Liver (tissue), 9 donors: ENCODE data around the gene CSTPP1. TPM values are rescaled to one million over a fixed set of nuclear protein-coding genes. Genes with fewer than 3 reads are reported as not detected.

Experiments
- DNase-seq: peaks from one replicate; pipeline ENCODE4 v3.0.0-alpha.2; 2017; ENCODE audit warnings: low spot score
- H3K27ac ChIP-seq, 2 donors: one replicate each; pipeline ENCODE4 v1.7.0; 2013; ENCODE audit warnings: inconsistent platforms in 2 of 2, low read length in 2 of 2, control low read depth in 1 of 2, low read depth in 1 of 2, mild to moderate bottlenecking in 1 of 2
- H3K27me3 ChIP-seq, 4 donors: one replicate each; pipeline versions ENCODE4 v1.6.1 to v1.7.0; 2013; ENCODE audit warnings: low read length in 3 of 4, inconsistent platforms in 1 of 4, mild to moderate bottlenecking in 1 of 4, moderate library complexity in 1 of 4; ENCODE audit not compliant: control insufficient read depth in 4 of 4, insufficient read depth in 4 of 4
- H3K36me3 ChIP-seq, 4 donors: one replicate each; pipeline versions ENCODE4 v1.6.1 to v1.7.0; 2013; ENCODE audit warnings: low read length in 3 of 4, mild to moderate bottlenecking in 3 of 4, low read depth in 1 of 4, moderate library complexity in 1 of 4; ENCODE audit not compliant: control insufficient read depth in 4 of 4, insufficient read depth in 3 of 4
- H3K4me1 ChIP-seq, 4 donors: one replicate each; pipeline versions ENCODE4 v1.6.1 to v1.7.0; 2013; ENCODE audit warnings: low read length in 3 of 4, mild to moderate bottlenecking in 3 of 4, moderate library complexity in 1 of 4; ENCODE audit not compliant: control insufficient read depth in 4 of 4, insufficient read depth in 4 of 4
- H3K4me3 ChIP-seq, 3 donors: one replicate each; pipeline versions ENCODE4 v1.6.1 to v1.7.0; 2013; ENCODE audit warnings: low read length in 3 of 3, control low read depth in 1 of 3, low read depth in 1 of 3, mild to moderate bottlenecking in 1 of 3
- H3K9ac ChIP-seq, 2 donors: one replicate each; pipeline ENCODE4 v1.7.0; 2013; ENCODE audit warnings: low read length in 2 of 2, mild to moderate bottlenecking in 2 of 2, moderate library complexity in 2 of 2, control low read depth in 1 of 2, low read depth in 1 of 2
- H3K9me3 ChIP-seq, 4 donors: one replicate each; pipeline versions ENCODE4 v1.6.1 to v1.7.0; 2013; ENCODE audit warnings: low read length in 3 of 4; ENCODE audit not compliant: control insufficient read depth in 4 of 4
- EGR1 ChIP-seq, 2 donors: IDR thresholded peaks; 2 replicates each; pipeline ENCODE4 v1.6.1; 2016 to 2018; ENCODE audit warnings: antibody characterized with exemption in 2 of 2, low read depth in 2 of 2
- FOXA1 ChIP-seq: IDR thresholded peaks from 2 replicates; pipeline ENCODE4 v1.6.1; 2016; ENCODE audit warnings: antibody characterized with exemption
- FOXA2 ChIP-seq: IDR thresholded peaks from 2 replicates; pipeline ENCODE4 v1.6.1; 2016; ENCODE audit warnings: antibody characterized with exemption
- GABPA ChIP-seq, 2 donors: IDR thresholded peaks in 1 of 2; conservative IDR thresholded peaks in 1 of 2; 2 replicates each; pipeline ENCODE4 v1.6.1; 2016; ENCODE audit warnings: antibody characterized with exemption in 2 of 2, mild to moderate bottlenecking in 1 of 2, moderate library complexity in 1 of 2
- HNF4A ChIP-seq, 2 donors: conservative IDR thresholded peaks; 2 replicates each; pipeline ENCODE4 v1.6.1; 2016; ENCODE audit warnings: antibody characterized with exemption in 2 of 2, mild to moderate bottlenecking in 2 of 2
- HNF4G ChIP-seq: IDR thresholded peaks from 2 replicates; pipeline ENCODE4 v1.6.1; 2016; ENCODE audit warnings: antibody characterized with exemption
- JUND ChIP-seq, 2 donors: IDR thresholded peaks; 2 replicates each; pipeline ENCODE4 v1.6.1; 2016; ENCODE audit warnings: antibody characterized with exemption in 2 of 2
- NR2F2 ChIP-seq: IDR thresholded peaks from 2 replicates; pipeline ENCODE4 v1.6.1; 2016; ENCODE audit warnings: antibody characterized with exemption
- RAD21 ChIP-seq, 2 donors: IDR thresholded peaks; 2 replicates each; pipeline ENCODE4 v1.6.1; 2016; ENCODE audit warnings: antibody characterized with exemption in 2 of 2, mild to moderate bottlenecking in 2 of 2
- RXRA ChIP-seq, 2 donors: IDR thresholded peaks; 2 replicates each; pipeline ENCODE4 v1.6.1; 2017 to 2018; ENCODE audit warnings: antibody characterized with exemption in 2 of 2, mild to moderate bottlenecking in 1 of 2
- SP1 ChIP-seq: IDR thresholded peaks from 2 replicates; pipeline ENCODE4 v1.6.1; 2018; ENCODE audit warnings: antibody characterized with exemption, mild to moderate bottlenecking
- TAF1 ChIP-seq: conservative IDR thresholded peaks from 2 replicates; pipeline ENCODE4 v1.6.1; 2016; ENCODE audit warnings: antibody characterized with exemption, mild to moderate bottlenecking
- YY1 ChIP-seq: IDR thresholded peaks from 2 replicates; pipeline ENCODE4 v1.6.1; 2016; ENCODE audit warnings: antibody characterized with exemption, mild to moderate bottlenecking
- WGBS: extraction: QIAGEN DNeasy Blood & Tissue Kit; methylation state at CpG from one replicate; pipeline ENCODE4 v1.1.7; 2013; 5-methylcytosine and 5-hydroxymethylcytosine counted together
- polyA plus RNA-seq, 2 donors: library from polyadenylated mRNA; stranded (reverse) in 1 of 2; unstranded in 1 of 2; fragments of 200-250 nt in 1 of 2; fragments of >200 nt in 1 of 2; fragmentation: Nextera tagmentation in 1 of 2; extraction: Ambion mirVana in 1 of 2; gene quantifications; one replicate each; pipeline versions ENCODE4 v1.2.1 to v1.2.3, GENCODE V29; 2013 to 2015
- total RNA-seq, 2 donors: library from RNA; depleted of rRNA; stranded (reverse); fragments of >200 nt; gene quantifications; one replicate each; pipeline ENCODE4 v1.2.3, GENCODE V29; 2014
- TF ChIP-seq, protein P1 (sequence below): fragments of 150-350 bp; IDR thresholded peaks from 2 replicates; pipeline ENCODE4 v1.5.1; 2017; ENCODE audit warnings: improper control_type of control experiment, low read depth, low read length; ENCODE audit not compliant: missing input control
- TF ChIP-seq, protein P2 (sequence below): IDR thresholded peaks from 2 replicates; pipeline ENCODE4 v1.6.1; 2016; ENCODE audit warnings: antibody characterized with exemption
- TF ChIP-seq, protein P3 (sequence below): IDR thresholded peaks from 2 replicates; pipeline ENCODE4 v1.6.1; 2016; ENCODE audit warnings: antibody characterized with exemption, mild to moderate bottlenecking
- TF ChIP-seq, protein P4 (sequence below): IDR thresholded peaks from 2 replicates; pipeline ENCODE4 v1.6.1; 2016; ENCODE audit warnings: antibody characterized with exemption
- TF ChIP-seq, protein P5 (sequence below): IDR thresholded peaks from 2 replicates; pipeline ENCODE4 v1.6.1; 2016; ENCODE audit warnings: antibody characterized with exemption
- donor health status: healthy.
- donor health status: healthy.
- donor health status: healthy.
- donor health status: healthy.
- donor health status: healthy.

The CSTPP1 gene
- total and polyA plus RNA-seq, 4 donors, result 5.4 to 6.6 (median 5.7) TPM

DNA sequence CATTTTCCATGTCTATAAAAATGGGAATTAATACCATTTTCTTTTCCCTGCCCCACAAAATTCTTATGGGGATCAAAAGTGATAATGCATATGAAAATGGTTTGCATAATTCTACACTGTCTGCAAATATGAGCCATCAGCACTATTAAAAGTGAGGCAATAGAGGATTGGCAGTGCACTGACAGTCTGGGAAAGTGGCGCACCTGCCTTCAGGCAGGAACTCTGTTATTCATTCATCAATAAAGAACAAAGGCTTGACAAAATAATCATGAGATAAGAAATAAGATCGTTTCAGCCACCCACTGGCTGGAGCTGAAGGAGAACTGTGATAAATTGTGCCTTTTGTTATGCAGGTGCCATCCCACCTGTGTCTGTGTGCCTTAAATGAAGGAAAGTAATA lies 190.7 kb downstream of the CSTPP1 start (continued):
- TF ChIP-seq JUND (IDR thresholded peaks at IDR 0.05) (no peak), NR2F2 (no peak), GABPA (IDR thresholded peaks at IDR 0.05 in 1 of 2, conservative IDR thresholded peaks at IDR 0.05 in 1 of 2) (no peak)

DNA sequence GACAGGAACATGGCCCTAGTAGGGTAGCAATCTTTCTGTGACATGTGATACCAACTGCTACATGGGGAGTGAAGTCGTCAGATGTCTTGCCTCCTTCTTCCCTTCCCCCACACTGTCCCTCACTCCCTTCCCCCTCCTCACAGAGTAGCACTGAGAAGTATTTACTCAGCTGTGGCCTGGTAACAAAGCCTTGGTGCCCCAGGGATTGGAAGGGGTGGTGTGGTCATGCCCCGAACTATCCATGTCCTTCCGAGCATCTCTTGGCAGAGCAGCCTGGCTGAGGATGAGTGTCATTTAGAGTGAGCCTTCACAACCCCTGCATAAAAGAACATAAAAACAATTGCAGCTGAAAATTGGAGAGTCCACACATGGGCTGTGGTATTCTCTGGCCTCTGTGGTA lies 194.0 kb downstream of the CSTPP1 start:
- 90% methylated on average over 3 of the region's 3 CpGs for WGBS
- no peak for TF ChIP-seq YY1
- TF ChIP-seq, protein P1, sequence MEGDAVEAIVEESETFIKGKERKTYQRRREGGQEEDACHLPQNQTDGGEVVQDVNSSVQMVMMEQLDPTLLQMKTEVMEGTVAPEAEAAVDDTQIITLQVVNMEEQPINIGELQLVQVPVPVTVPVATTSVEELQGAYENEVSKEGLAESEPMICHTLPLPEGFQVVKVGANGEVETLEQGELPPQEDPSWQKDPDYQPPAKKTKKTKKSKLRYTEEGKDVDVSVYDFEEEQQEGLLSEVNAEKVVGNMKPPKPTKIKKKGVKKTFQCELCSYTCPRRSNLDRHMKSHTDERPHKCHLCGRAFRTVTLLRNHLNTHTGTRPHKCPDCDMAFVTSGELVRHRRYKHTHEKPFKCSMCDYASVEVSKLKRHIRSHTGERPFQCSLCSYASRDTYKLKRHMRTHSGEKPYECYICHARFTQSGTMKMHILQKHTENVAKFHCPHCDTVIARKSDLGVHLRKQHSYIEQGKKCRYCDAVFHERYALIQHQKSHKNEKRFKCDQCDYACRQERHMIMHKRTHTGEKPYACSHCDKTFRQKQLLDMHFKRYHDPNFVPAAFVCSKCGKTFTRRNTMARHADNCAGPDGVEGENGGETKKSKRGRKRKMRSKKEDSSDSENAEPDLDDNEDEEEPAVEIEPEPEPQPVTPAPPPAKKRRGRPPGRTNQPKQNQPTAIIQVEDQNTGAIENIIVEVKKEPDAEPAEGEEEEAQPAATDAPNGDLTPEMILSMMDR, result no peak
- no peak for TF ChIP-seq NR2F2
- no peak for TF ChIP-seq HNF4A (conservative IDR thresholded peaks at IDR 0.05)
- no peak for TF ChIP-seq EGR1 (IDR thresholded peaks at IDR 0.05; ENCODE audit: low read depth in 2 of 2)
- TF ChIP-seq, protein P2, sequence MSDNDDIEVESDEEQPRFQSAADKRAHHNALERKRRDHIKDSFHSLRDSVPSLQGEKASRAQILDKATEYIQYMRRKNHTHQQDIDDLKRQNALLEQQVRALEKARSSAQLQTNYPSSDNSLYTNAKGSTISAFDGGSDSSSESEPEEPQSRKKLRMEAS, result no peak
- no peak for TF ChIP-seq GABPA (IDR thresholded peaks at IDR 0.05 in 1 of 2, conservative IDR thresholded peaks at IDR 0.05 in 1 of 2)
- no peak for TF ChIP-seq JUND (IDR thresholded peaks at IDR 0.05)
- TF ChIP-seq RXRA (IDR thresholded peaks at IDR 0.05), result no peak
- TF ChIP-seq, protein P3, sequence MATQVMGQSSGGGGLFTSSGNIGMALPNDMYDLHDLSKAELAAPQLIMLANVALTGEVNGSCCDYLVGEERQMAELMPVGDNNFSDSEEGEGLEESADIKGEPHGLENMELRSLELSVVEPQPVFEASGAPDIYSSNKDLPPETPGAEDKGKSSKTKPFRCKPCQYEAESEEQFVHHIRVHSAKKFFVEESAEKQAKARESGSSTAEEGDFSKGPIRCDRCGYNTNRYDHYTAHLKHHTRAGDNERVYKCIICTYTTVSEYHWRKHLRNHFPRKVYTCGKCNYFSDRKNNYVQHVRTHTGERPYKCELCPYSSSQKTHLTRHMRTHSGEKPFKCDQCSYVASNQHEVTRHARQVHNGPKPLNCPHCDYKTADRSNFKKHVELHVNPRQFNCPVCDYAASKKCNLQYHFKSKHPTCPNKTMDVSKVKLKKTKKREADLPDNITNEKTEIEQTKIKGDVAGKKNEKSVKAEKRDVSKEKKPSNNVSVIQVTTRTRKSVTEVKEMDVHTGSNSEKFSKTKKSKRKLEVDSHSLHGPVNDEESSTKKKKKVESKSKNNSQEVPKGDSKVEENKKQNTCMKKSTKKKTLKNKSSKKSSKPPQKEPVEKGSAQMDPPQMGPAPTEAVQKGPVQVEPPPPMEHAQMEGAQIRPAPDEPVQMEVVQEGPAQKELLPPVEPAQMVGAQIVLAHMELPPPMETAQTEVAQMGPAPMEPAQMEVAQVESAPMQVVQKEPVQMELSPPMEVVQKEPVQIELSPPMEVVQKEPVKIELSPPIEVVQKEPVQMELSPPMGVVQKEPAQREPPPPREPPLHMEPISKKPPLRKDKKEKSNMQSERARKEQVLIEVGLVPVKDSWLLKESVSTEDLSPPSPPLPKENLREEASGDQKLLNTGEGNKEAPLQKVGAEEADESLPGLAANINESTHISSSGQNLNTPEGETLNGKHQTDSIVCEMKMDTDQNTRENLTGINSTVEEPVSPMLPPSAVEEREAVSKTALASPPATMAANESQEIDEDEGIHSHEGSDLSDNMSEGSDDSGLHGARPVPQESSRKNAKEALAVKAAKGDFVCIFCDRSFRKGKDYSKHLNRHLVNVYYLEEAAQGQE, result no peak
- TF ChIP-seq, protein P4, sequence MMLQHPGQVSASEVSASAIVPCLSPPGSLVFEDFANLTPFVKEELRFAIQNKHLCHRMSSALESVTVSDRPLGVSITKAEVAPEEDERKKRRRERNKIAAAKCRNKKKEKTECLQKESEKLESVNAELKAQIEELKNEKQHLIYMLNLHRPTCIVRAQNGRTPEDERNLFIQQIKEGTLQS, result no peak
- Histone ChIP-seq H3K27me3 (no peaks in the 10 kb centered on the region), H3K36me3 (no peaks in the 10 kb centered on the region), H3K4me3 (no peak overlapping the region), H3K4me1 (no peaks in the 10 kb centered on the region), H3K9me3 (no peaks in the 10 kb centered on the region), H3K9ac (no peak overlapping the region), H3K27ac (no peak overlapping the region)
- no peak for DNase-seq

DNA sequence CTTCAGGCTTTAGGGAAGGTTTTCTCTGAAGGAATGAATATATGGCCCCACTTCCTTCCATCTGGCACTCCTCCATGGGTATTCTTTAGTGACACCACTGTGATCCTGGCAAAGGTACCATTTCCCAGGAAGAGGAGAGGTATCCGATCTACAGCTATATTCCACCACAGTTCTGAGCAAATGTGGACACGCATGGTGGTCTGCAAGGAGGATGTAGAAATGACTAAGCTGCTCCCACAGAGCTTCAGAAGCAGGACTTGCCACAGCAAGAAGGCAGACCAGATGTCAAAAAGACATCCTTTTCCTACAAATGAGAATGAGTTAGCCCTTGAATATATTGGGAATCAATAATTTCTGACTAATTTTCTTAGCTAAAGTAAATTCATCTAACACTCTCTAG lies 194.6 kb downstream of the CSTPP1 start:
- no peak overlapping the region for H3K27ac ChIP-seq
- H3K27me3 ChIP-seq, result no peaks in the 10 kb centered on the region
- H3K4me3 ChIP-seq, result no peak overlapping the region
- no peaks in the 10 kb centered on the region for H3K36me3 ChIP-seq
- no peak for DNase-seq
- 97% methylated on average over 2 of the region's 2 CpGs for WGBS
- no peaks in the 10 kb centered on the region for H3K9me3 ChIP-seq
- no peaks in the 10 kb centered on the region for H3K4me1 ChIP-seq
- no peak overlapping the region for H3K9ac ChIP-seq
- TF ChIP-seq TAF1 (no peak), RXRA (IDR thresholded peaks at IDR 0.05) (no peak), GABPA (IDR thresholded peaks at IDR 0.05 in 1 of 2, conservative IDR thresholded peaks at IDR 0.05 in 1 of 2) (no peak), YY1 (no peak), EGR1 (IDR thresholded peaks at IDR 0.05; ENCODE audit: low read depth in 2 of 2) (no peak), FOXA1 (no peak), FOXA2 (no peak), HNF4G (no peak), HNF4A (conservative IDR thresholded peaks at IDR 0.05) (no peak), SP1 (no peak), JUND (IDR thresholded peaks at IDR 0.05) (no peak), RAD21 (IDR thresholded peaks at IDR 0.05) (no peak)
- TF ChIP-seq, protein P3, result no peak
- TF ChIP-seq, protein P5, sequence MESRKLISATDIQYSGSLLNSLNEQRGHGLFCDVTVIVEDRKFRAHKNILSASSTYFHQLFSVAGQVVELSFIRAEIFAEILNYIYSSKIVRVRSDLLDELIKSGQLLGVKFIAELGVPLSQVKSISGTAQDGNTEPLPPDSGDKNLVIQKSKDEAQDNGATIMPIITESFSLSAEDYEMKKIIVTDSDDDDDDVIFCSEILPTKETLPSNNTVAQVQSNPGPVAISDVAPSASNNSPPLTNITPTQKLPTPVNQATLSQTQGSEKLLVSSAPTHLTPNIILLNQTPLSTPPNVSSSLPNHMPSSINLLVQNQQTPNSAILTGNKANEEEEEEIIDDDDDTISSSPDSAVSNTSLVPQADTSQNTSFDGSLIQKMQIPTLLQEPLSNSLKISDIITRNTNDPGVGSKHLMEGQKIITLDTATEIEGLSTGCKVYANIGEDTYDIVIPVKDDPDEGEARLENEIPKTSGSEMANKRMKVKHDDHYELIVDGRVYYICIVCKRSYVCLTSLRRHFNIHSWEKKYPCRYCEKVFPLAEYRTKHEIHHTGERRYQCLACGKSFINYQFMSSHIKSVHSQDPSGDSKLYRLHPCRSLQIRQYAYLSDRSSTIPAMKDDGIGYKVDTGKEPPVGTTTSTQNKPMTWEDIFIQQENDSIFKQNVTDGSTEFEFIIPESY, result no peak
- TF ChIP-seq, protein P4, result no peak
